ENCODE data around the gene SIRT1. TPM values are rescaled to one million over a fixed set of nuclear protein-coding genes. Genes with fewer than 3 reads are reported as not detected.

The SIRT1 gene
- total RNA-seq, 1 donor from 2014 or later, result 25.6 TPM

GRCh38 chr10:67852761-67853160, 31.7 kb upstream of the SIRT1 start:
- H3K4me1 Mint-ChIP-seq (ENCODE audit: unreplicated experiment), result peaks cover 15% of the 10 kb centered on the region
- no peak overlapping the region for H3K27ac Mint-ChIP-seq (ENCODE audit: unreplicated experiment)
- no peaks in the 10 kb centered on the region for H3K36me3 Mint-ChIP-seq (ENCODE audit: unreplicated experiment)
- H3K27me3 Mint-ChIP-seq (ENCODE audit: unreplicated experiment), result no peaks in the 10 kb centered on the region
- no peak for DNase-seq (ENCODE audit: extremely low spot score, unreplicated experiment)
- TF ChIP-seq CTCF (IDR thresholded peaks at IDR 0.05), result no peak
- H3K4me3 Mint-ChIP-seq (ENCODE audit: unreplicated experiment), result no peak overlapping the region
- H3K9me3 Mint-ChIP-seq (ENCODE audit: unreplicated experiment), result no peaks in the 10 kb centered on the region

- Mint-ChIP-seq H3K9me3 (ENCODE audit: unreplicated experiment) (no peaks in the 10 kb centered on the region), H3K4me1 (ENCODE audit: unreplicated experiment) (peaks cover 15% of the 10 kb centered on the region), H3K4me3 (ENCODE audit: unreplicated experiment) (no peak overlapping the region), H3K27ac (ENCODE audit: unreplicated experiment) (no peak overlapping the region), H3K36me3 (ENCODE audit: unreplicated experiment) (no peaks in the 10 kb centered on the region), H3K27me3 (ENCODE audit: unreplicated experiment) (no peaks in the 10 kb centered on the region)
- TF ChIP-seq CTCF (IDR thresholded peaks at IDR 0.05), result no peak
- DNase-seq (ENCODE audit: extremely low spot score, unreplicated experiment), result no peak
Observed at GRCh38 chr10:67853512-67853911, 30.9 kb upstream of the SIRT1 start.

- Mint-ChIP-seq H3K4me3 (ENCODE audit: unreplicated experiment) (no peak overlapping the region), H3K9me3 (ENCODE audit: unreplicated experiment) (no peaks in the 10 kb centered on the region), H3K27me3 (ENCODE audit: unreplicated experiment) (no peaks in the 10 kb centered on the region), H3K4me1 (ENCODE audit: unreplicated experiment) (peaks cover 3% of the 10 kb centered on the region), H3K27ac (ENCODE audit: unreplicated experiment) (no peak overlapping the region), H3K36me3 (ENCODE audit: unreplicated experiment) (no peaks in the 10 kb centered on the region)
- DNase-seq (ENCODE audit: extremely low spot score, unreplicated experiment), result no peak
- no peak for TF ChIP-seq CTCF (IDR thresholded peaks at IDR 0.05)
Observed at GRCh38 chr10:67858971-67859370, 25.5 kb upstream of the SIRT1 start.

DNA sequence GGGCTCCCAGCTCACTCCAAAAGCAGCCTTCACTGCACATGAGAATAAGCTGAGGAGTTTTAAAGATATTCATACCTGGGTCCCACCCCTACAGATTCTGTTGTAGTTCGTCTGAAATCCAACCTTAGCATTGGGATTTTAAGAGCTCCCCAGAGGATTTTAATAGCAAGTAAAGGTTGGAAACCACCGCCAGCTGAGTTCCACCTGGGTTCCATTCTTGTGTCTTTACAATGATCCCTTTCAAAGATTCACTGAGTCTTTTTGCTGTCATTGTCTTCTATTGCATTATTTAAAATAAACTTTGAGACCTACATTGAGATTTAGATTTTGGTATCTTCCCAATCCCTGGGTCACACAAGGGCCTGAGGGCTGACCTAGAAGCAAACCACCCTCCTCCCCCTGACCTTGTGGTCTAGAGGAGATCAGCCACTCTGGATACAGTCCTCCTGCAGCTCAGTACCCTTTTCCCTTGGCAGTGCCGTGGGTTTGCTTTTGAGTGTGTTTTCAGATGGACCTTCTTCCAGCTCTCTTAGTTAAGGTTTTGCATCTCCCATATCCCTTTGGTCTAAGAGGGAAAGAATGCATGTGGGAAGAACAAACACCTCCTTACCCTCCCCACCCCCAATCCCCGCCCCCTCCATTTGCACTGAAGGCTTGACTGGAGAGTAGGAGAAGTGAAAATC, 22.6 kb upstream of the SIRT1 start:
- Mint-ChIP-seq H3K4me3 (ENCODE audit: unreplicated experiment) (no peak overlapping the region), H3K4me1 (ENCODE audit: unreplicated experiment) (no peaks in the 10 kb centered on the region), H3K27ac (ENCODE audit: unreplicated experiment) (no peak overlapping the region)

GRCh38 chr10:67863094-67863493, 21.4 kb upstream of the SIRT1 start:
- Mint-ChIP-seq H3K9me3 (ENCODE audit: unreplicated experiment) (no peaks in the 10 kb centered on the region), H3K27ac (ENCODE audit: unreplicated experiment) (no peak overlapping the region), H3K27me3 (ENCODE audit: unreplicated experiment) (no peaks in the 10 kb centered on the region), H3K4me3 (ENCODE audit: unreplicated experiment) (no peak overlapping the region), H3K4me1 (ENCODE audit: unreplicated experiment) (no peaks in the 10 kb centered on the region), H3K36me3 (ENCODE audit: unreplicated experiment) (no peaks in the 10 kb centered on the region)
- no peak for DNase-seq (ENCODE audit: extremely low spot score, unreplicated experiment)
- no peak for TF ChIP-seq CTCF (IDR thresholded peaks at IDR 0.05)

More for the DNA sequence above, 22.6 kb upstream of the SIRT1 start:
- Mint-ChIP-seq H3K36me3 (ENCODE audit: unreplicated experiment) (no peaks in the 10 kb centered on the region), H3K27me3 (ENCODE audit: unreplicated experiment) (no peaks in the 10 kb centered on the region), H3K9me3 (ENCODE audit: unreplicated experiment) (no peaks in the 10 kb centered on the region)
- no peak for DNase-seq (ENCODE audit: extremely low spot score, unreplicated experiment)
- no peak for TF ChIP-seq CTCF (IDR thresholded peaks at IDR 0.05)

All from osteocyte (in vitro differentiated cells).